ENCODE measurements around the gene KIF3C. TPM values are rescaled to one million over a fixed set of nuclear protein-coding genes. Genes with fewer than 3 reads are reported as not detected.
"Not testable (repeated sequence)": the region's sequence is repeated elsewhere in the genome, so short reads cannot be mapped to it uniquely, and the experiment has no call there.

Gene KIF3C
- total RNA-seq, 1 donor from 2014 or later, result 5.3 TPM

- DNase-seq (ENCODE audit: low spot score), result no peak
- Mint-ChIP-seq H3K4me3 (no peak overlapping the region), H3K9me3 (no peaks in the 10 kb centered on the region), H3K27ac (no peak overlapping the region), H3K27me3 (ENCODE audit: insufficient read depth) (no peaks in the 10 kb centered on the region), H3K4me1 (ENCODE audit: low read depth) (no peaks in the 10 kb centered on the region), H3K36me3 (ENCODE audit: low read depth) (no peaks in the 10 kb centered on the region)
- intact Hi-C loops (cut with micrococcal nuclease), result no loop called here
Observed at GRCh38 chr2:25971596-25971995, 10.7 kb downstream of the KIF3C start.

GRCh38 chr2:25966531-25967270 is 15.6 kb downstream of the KIF3C start:
- intact Hi-C loops (cut with micrococcal nuclease), result no loop called here
- H3K9me3 Mint-ChIP-seq, result no peaks in the 10 kb centered on the region
- no peak for DNase-seq (ENCODE audit: low spot score)
- H3K36me3 Mint-ChIP-seq (ENCODE audit: low read depth), result no peaks in the 10 kb centered on the region
- H3K4me3 Mint-ChIP-seq, result no peak overlapping the region
- no peak overlapping the region for H3K27ac Mint-ChIP-seq
- H3K4me1 Mint-ChIP-seq (ENCODE audit: low read depth), result peaks cover 2% of the 10 kb centered on the region
- peaks cover 1% of the 10 kb centered on the region for H3K27me3 Mint-ChIP-seq (ENCODE audit: insufficient read depth)

DNA sequence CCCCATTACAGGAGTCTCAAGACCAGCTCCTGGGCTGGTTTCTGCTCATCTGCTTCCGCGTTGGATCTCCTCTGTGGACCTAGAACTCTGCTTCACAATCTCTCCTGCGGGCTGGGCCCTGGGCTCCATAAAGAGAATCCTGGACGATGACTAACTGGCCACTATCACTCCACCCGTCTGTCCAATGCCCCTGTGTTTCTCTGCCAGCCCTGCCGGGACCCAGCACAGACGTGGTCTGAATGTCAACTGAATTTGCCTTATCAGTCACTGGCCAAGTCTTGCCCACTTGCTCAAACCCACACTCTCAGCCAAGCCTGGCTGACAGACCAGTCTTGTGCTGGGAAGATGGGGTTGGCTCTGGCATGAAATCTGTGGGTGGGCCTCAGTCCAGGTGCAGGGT is 17.4 kb downstream of the KIF3C start:
- Mint-ChIP-seq H3K36me3 (ENCODE audit: low read depth) (no peaks in the 10 kb centered on the region), H3K27ac (no peak overlapping the region), H3K4me1 (ENCODE audit: low read depth) (peaks cover 13% of the 10 kb centered on the region), H3K27me3 (ENCODE audit: insufficient read depth) (peaks cover 1% of the 10 kb centered on the region), H3K4me3 (no peak overlapping the region), H3K9me3 (no peaks in the 10 kb centered on the region)
- intact Hi-C loops (cut with micrococcal nuclease), result no loop called here
- DNase-seq (ENCODE audit: low spot score), result no peak

DNA sequence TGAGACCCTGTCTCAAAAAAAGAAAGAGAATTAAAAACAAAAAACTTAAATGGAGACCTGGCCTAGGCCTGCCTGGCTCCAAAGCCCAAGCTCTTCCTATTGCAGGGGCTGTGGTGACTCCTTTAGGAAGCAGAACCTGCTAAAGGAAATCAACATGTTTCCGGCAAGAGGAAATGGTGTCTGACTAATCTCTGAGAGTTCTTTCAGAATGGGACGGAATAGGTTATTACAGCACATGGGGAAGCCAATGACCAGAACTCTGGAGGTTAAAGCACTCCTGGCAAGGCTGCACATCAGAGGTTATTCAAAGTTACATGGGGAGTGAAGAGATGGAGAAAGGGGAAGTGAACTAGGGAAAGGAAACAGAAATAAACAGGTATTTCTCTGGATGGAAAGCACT is 21.4 kb downstream of the KIF3C start:
- no peak for DNase-seq (ENCODE audit: low spot score)
- Mint-ChIP-seq H3K4me1 (ENCODE audit: low read depth) (peaks cover 13% of the 10 kb centered on the region), H3K27me3 (ENCODE audit: insufficient read depth) (peaks cover 1% of the 10 kb centered on the region), H3K9me3 (no peaks in the 10 kb centered on the region), H3K27ac (no peak overlapping the region), H3K4me3 (no peak overlapping the region), H3K36me3 (ENCODE audit: low read depth) (no peaks in the 10 kb centered on the region)
- intact Hi-C loops (cut with micrococcal nuclease), result no loop called here

- H3K27me3 Mint-ChIP-seq (ENCODE audit: insufficient read depth), result peaks cover 1% of the 10 kb centered on the region
- DNase-seq (ENCODE audit: low spot score), result no peak
- no peak overlapping the region for H3K4me3 Mint-ChIP-seq
- intact Hi-C loops (cut with micrococcal nuclease), result no loop called here
- H3K27ac Mint-ChIP-seq, result no peak overlapping the region
- H3K4me1 Mint-ChIP-seq (ENCODE audit: low read depth), result peaks cover 13% of the 10 kb centered on the region
- no peaks in the 10 kb centered on the region for H3K36me3 Mint-ChIP-seq (ENCODE audit: low read depth)
- no peaks in the 10 kb centered on the region for H3K9me3 Mint-ChIP-seq
Observed at GRCh38 chr2:25960396-25960795, 21.9 kb downstream of the KIF3C start.

DNA sequence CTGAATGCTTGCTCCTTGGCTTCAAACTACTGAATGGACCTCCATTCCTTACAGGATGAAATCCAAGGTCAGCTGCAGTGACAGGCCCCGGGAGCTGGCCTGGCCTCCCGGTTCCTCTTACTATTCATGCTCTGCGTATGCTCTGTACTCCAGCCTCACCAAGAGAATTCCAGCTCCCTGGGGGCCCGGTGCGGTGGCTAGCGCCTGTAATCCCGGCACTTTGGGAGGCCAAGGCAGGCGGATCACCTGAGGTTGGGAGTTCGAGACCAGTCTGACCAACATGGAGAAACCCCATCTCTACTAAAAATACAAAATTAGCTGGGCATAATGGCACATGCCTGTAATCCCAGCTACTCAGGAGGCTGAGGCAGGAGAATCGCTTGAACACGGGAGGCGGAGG is 23.7 kb downstream of the KIF3C start:
- H3K27me3 Mint-ChIP-seq (ENCODE audit: insufficient read depth); intact Hi-C loops (cut with micrococcal nuclease); H3K36me3 Mint-ChIP-seq (ENCODE audit: low read depth); H3K27ac Mint-ChIP-seq; H3K4me3 Mint-ChIP-seq; DNase-seq (ENCODE audit: low spot score); H3K9me3 Mint-ChIP-seq: not testable (repeated sequence)
- peaks cover 13% of the 10 kb centered on the region for H3K4me1 Mint-ChIP-seq (ENCODE audit: low read depth)

DNA sequence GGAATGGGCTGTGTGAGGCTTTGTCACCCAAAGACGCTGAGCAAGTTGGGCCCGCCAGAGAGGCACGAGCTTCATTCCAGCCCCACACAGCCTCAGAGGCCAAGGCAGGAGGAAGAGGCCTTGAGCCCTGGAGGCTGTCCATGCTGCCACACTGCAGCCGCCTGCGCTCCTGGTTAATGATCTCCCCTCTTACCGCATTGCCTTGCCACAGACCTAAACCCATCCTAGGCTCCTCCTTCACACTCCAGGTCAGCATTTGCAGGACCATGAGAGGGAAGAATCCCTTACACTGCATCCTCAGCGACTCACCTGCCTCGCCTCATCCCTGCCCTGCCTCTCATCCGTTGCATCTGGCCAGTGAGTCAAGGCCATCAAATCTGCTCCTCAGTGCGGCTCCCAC is 24.6 kb downstream of the KIF3C start:
- H3K27me3 Mint-ChIP-seq (ENCODE audit: insufficient read depth), result peaks cover 1% of the 10 kb centered on the region
- intact Hi-C loops (cut with micrococcal nuclease), result no loop called here
- no peak overlapping the region for H3K27ac Mint-ChIP-seq
- no peaks in the 10 kb centered on the region for H3K36me3 Mint-ChIP-seq (ENCODE audit: low read depth)
- no peaks in the 10 kb centered on the region for H3K9me3 Mint-ChIP-seq
- H3K4me1 Mint-ChIP-seq (ENCODE audit: low read depth), result peaks cover 13% of the 10 kb centered on the region
- no peak overlapping the region for H3K4me3 Mint-ChIP-seq
- no peak for DNase-seq (ENCODE audit: low spot score)

- intact Hi-C loops (cut with micrococcal nuclease), result no loop called here
- no peaks in the 10 kb centered on the region for H3K9me3 Mint-ChIP-seq
- no peak for DNase-seq (ENCODE audit: low spot score)
- no peaks in the 10 kb centered on the region for H3K36me3 Mint-ChIP-seq (ENCODE audit: low read depth)
- peaks cover 4% of the 10 kb centered on the region for H3K4me1 Mint-ChIP-seq (ENCODE audit: low read depth)
- no peaks in the 10 kb centered on the region for H3K27me3 Mint-ChIP-seq (ENCODE audit: insufficient read depth)
- H3K27ac Mint-ChIP-seq, result no peak overlapping the region
- H3K4me3 Mint-ChIP-seq, result no peak overlapping the region
Observed at GRCh38 chr2:25955869-25956535, 26.3 kb downstream of the KIF3C start.

- intact Hi-C loops (cut with micrococcal nuclease), result no loop called here
- no peaks in the 10 kb centered on the region for H3K27me3 Mint-ChIP-seq (ENCODE audit: insufficient read depth)
- H3K4me1 Mint-ChIP-seq (ENCODE audit: low read depth), result no peaks in the 10 kb centered on the region
- DNase-seq (ENCODE audit: low spot score), result no peak
- H3K27ac Mint-ChIP-seq, result no peak overlapping the region
- H3K9me3 Mint-ChIP-seq, result no peaks in the 10 kb centered on the region
- no peak overlapping the region for H3K4me3 Mint-ChIP-seq
- no peaks in the 10 kb centered on the region for H3K36me3 Mint-ChIP-seq (ENCODE audit: low read depth)
Observed at GRCh38 chr2:25955036-25955435, 27.3 kb downstream of the KIF3C start.

DNA sequence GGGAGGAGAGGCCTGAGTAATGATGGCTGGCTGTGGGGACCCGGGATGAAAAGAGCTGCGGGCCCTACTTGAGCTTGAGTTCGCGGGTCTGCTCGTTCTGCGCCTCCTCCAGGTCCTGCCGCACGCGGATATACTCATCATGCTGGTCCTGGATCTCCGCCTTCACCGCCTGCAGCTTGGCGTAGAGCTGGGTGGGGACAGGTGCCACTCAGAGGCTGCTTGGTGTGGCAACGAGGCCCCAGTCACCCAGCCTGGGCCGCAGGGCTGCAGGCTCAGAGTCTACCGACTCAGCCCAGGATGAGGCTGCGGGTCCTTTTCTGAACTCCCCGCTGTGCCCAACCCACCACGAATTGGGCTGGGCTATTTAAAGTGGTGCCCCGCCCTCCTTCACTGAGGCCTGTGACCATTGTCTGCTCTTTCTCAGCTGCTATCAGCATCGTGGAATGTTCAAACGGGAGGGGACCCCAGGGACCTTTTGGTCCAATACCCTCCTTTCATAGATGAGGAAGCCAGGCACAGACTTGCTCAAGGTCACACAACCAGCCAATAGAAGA is 28.0 kb downstream of the KIF3C start:
- no peak overlapping the region for H3K4me3 Mint-ChIP-seq
- H3K27me3 Mint-ChIP-seq (ENCODE audit: insufficient read depth), result no peaks in the 10 kb centered on the region
- no peaks in the 10 kb centered on the region for H3K36me3 Mint-ChIP-seq (ENCODE audit: low read depth)
- no peaks in the 10 kb centered on the region for H3K4me1 Mint-ChIP-seq (ENCODE audit: low read depth)
- intact Hi-C loops (cut with micrococcal nuclease), result no loop called here
- no peak overlapping the region for H3K27ac Mint-ChIP-seq
- DNase-seq (ENCODE audit: low spot score), result no peak
- no peaks in the 10 kb centered on the region for H3K9me3 Mint-ChIP-seq

DNA sequence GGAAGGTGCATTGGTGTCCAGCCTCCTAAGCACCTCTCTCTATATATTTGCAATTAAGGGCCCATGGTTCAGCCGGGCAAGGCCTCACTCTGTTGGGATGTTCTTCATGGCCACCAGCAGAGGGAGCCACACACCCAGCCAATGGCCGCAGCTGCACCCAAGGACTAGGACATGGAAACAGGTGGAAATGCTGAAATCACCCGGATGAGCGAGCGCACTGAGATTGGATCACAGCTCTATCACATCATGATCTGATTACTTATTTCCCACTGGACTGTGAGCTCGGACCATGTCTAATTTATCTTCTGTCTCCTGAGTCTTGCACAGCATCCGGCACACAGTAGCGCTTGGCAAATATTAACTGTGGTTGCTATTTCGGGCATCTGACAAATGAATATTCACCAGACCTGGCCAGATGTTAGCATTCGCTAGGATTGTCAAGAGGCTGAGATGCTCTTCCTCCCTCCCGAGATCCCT is 31.2 kb downstream of the KIF3C start:
- Mint-ChIP-seq H3K4me3 (no peak overlapping the region), H3K27me3 (ENCODE audit: insufficient read depth) (peaks cover 2% of the 10 kb centered on the region), H3K4me1 (ENCODE audit: low read depth) (peaks cover 5% of the 10 kb centered on the region), H3K36me3 (ENCODE audit: low read depth) (no peaks in the 10 kb centered on the region), H3K27ac (peak overlapping the region; percentile 37), H3K9me3 (no peaks in the 10 kb centered on the region)
- intact Hi-C loops (cut with micrococcal nuclease), result loop anchor here (1.0 to 2.0 kb wide), 5 partner anchors 40 to 518 kb away; no protein-coding TSS in a partner anchor
- peak; percentile 50 for DNase-seq (ENCODE audit: low spot score)

- H3K36me3 Mint-ChIP-seq (ENCODE audit: low read depth), result no peaks in the 10 kb centered on the region
- H3K9me3 Mint-ChIP-seq, result no peaks in the 10 kb centered on the region
- no peak for DNase-seq (ENCODE audit: low spot score)
- intact Hi-C loops (cut with micrococcal nuclease), result no loop called here
- peaks cover 5% of the 10 kb centered on the region for H3K4me1 Mint-ChIP-seq (ENCODE audit: low read depth)
- H3K4me3 Mint-ChIP-seq, result no peak overlapping the region
- peaks cover 2% of the 10 kb centered on the region for H3K27me3 Mint-ChIP-seq (ENCODE audit: insufficient read depth)
- H3K27ac Mint-ChIP-seq, result no peak overlapping the region
Observed at GRCh38 chr2:25948437-25948836, 33.9 kb downstream of the KIF3C start.

DNA sequence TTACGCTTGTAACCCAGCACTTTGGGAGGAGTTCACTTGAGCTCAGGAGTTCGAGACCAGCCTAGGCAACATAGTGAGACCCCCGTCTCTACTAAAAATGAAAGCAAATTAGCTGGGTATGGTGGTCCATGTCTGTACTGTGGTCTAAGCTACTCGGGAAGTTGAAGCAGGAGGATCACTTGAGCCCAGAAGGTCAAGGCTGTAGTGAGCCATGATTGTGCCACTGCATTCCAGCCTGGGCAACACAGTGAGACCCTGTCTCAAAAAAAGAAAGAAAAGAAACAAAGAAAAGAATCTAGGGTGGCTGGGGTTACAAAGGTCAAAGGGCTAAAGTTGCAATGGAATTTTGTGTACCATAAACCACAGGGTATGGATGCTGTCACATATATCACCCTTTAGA is 41.3 kb downstream of the KIF3C start:
- H3K27me3 Mint-ChIP-seq (ENCODE audit: insufficient read depth), result no peaks in the 10 kb centered on the region
- intact Hi-C loops (cut with micrococcal nuclease), result no loop called here
- no peak for DNase-seq (ENCODE audit: low spot score)
- no peaks in the 10 kb centered on the region for H3K36me3 Mint-ChIP-seq (ENCODE audit: low read depth)
- no peak overlapping the region for H3K27ac Mint-ChIP-seq
- H3K4me3 Mint-ChIP-seq, result no peak overlapping the region
- no peaks in the 10 kb centered on the region for H3K4me1 Mint-ChIP-seq (ENCODE audit: low read depth)
- H3K9me3 Mint-ChIP-seq, result no peaks in the 10 kb centered on the region
